ENCODE measurements around the gene LAG3. TPM values are rescaled to one million over a fixed set of nuclear protein-coding genes. Genes with fewer than 3 reads are reported as not detected.

LAG3 gene
- total RNA-seq, 1 experiment from 2014 or later: 1.9 TPM

DNA sequence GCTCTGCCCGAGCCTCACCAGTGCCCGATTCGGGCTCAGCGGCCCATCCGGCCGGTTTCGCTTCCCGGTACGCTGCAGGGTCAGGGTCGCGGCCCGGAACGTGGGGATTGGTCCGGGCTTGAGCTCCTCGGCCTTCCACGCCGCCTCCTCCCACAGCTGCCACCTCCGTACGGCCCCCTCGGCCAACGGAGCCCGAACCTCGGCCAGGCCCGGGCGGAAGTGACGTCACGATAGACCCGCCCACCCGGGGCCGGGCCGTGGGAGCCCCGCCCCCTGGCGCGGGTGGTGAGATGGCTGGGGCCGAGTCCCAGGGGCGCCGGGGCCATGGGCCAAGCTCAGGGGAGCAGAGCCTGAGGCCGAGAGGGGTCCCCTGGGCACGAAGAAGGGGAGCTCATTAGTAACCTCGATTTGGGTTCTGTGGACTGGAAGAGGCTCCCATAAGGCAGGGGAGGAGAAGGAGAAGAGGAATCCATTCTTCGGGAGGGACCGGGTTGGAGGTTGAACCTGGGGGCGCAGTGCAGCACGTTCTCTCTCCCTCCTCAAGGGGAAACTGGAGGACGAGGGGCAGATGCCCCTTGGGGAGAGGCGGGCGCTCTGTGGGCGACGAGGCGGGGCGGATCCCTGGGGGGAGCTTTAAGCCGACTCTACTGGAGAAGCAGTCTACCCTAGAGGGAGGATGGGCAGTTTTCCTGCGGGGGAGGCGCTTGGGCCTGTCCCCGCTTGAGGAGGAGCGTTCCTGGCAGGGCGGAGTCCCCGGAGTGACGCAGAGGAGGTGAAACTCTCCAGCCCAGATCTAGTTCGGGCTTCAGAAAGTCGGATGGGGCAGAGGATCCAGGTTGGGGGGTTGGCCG, 19.2 kb upstream of the LAG3 start, which contains the start of gene MLF2:
Gene MLF2, minus strand, starts transcription at position 221 of the 851 bp plus-strand sequence. CDS start 807 bp downstream, outside the sequence.
- Histone ChIP-seq H3K4me3 (ENCODE audit: low read depth, low read length) (peak within 1 kb of the TSS; percentile 97), H3K4me1 (peaks cover 16% of the 10 kb centered on the region), H3K27me3 (replicated peaks; ENCODE audit: control insufficient read depth, insufficient read depth, low read length) (no peaks in the 10 kb centered on the region), H3K9me3 (no peaks in the 10 kb centered on the region), H3K36me3 (ENCODE audit: control insufficient read depth, insufficient read depth, low read length) (peaks cover 8% of the 10 kb centered on the region)
- H3K4me1 Mint-ChIP-seq (ENCODE audit: low read depth, unreplicated experiment): peaks cover 11% of the 10 kb centered on the region
- TF ChIP-seq, protein P1, sequence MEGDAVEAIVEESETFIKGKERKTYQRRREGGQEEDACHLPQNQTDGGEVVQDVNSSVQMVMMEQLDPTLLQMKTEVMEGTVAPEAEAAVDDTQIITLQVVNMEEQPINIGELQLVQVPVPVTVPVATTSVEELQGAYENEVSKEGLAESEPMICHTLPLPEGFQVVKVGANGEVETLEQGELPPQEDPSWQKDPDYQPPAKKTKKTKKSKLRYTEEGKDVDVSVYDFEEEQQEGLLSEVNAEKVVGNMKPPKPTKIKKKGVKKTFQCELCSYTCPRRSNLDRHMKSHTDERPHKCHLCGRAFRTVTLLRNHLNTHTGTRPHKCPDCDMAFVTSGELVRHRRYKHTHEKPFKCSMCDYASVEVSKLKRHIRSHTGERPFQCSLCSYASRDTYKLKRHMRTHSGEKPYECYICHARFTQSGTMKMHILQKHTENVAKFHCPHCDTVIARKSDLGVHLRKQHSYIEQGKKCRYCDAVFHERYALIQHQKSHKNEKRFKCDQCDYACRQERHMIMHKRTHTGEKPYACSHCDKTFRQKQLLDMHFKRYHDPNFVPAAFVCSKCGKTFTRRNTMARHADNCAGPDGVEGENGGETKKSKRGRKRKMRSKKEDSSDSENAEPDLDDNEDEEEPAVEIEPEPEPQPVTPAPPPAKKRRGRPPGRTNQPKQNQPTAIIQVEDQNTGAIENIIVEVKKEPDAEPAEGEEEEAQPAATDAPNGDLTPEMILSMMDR (IDR thresholded peaks at IDR 0.05; ENCODE audit: insufficient read depth in 1 of 2, low read depth in 1 of 2, low read length in 1 of 2, severe bottlenecking in 1 of 2, unreplicated experiment in 1 of 2): peak; percentile 99
- intact Hi-C loops (cut with micrococcal nuclease; ENCODE audit: unreplicated experiment): loop anchor here (1.0 to 2.0 kb wide), 7 partner anchors 13 to 99 kb away; partner anchors contain the start of genes COPS7A, PTMS and USP5
- POLR2A ChIA-PET: interaction anchor here (0.5 to 3.1 kb wide), 23 partner anchors 9 to 1010 kb away, joined by 3 to 60 read pairs (median 5); partner anchors contain the start of genes C12orf57, CDCA3, COPS7A and GAPDH
- peak within 1 kb of the TSS; percentile 90 for H3K4me3 Mint-ChIP-seq (ENCODE audit: unreplicated experiment)
- CTCF ChIA-PET: interaction anchor here (0.5 to 4.5 kb wide), 40 partner anchors 9 to 183 kb away, joined by 3 to 135 read pairs (median 5); partner anchors contain the start of genes CD4, CDCA3, COPS7A and GPR162
- no peaks in the 10 kb centered on the region for H3K27me3 Mint-ChIP-seq (ENCODE audit: insufficient read depth, unreplicated experiment)
- peak within 1 kb of the TSS; percentile 94 for H3K27ac Mint-ChIP-seq (ENCODE audit: unreplicated experiment)
- BruUV-seq (replicated peaks): TSS peak; percentile 81
- H3K36me3 Mint-ChIP-seq (ENCODE audit: insufficient read depth, unreplicated experiment): peaks cover 54% of the 10 kb centered on the region
- DNase-seq: peak; percentile 99 to 100
- H3K9me3 Mint-ChIP-seq (ENCODE audit: unreplicated experiment): no peaks in the 10 kb centered on the region

GRCh38 chr12:6753772-6754356, 18.5 kb upstream of the LAG3 start:
- Mint-ChIP-seq H3K9me3 (ENCODE audit: unreplicated experiment) (no peaks in the 10 kb centered on the region), H3K27me3 (ENCODE audit: insufficient read depth, unreplicated experiment) (no peaks in the 10 kb centered on the region), H3K4me1 (ENCODE audit: low read depth, unreplicated experiment) (peaks cover 17% of the 10 kb centered on the region), H3K36me3 (ENCODE audit: insufficient read depth, unreplicated experiment) (peaks cover 47% of the 10 kb centered on the region), H3K4me3 (ENCODE audit: unreplicated experiment) (peak overlapping the region; percentile 90), H3K27ac (ENCODE audit: unreplicated experiment) (peak overlapping the region; percentile 94)
- no TSS peak for BruUV-seq (replicated peaks)
- Histone ChIP-seq H3K36me3 (ENCODE audit: control insufficient read depth, insufficient read depth, low read length) (peaks cover 8% of the 10 kb centered on the region), H3K9me3 (no peaks in the 10 kb centered on the region), H3K4me3 (ENCODE audit: low read depth, low read length) (no peak overlapping the region), H3K27me3 (replicated peaks; ENCODE audit: control insufficient read depth, insufficient read depth, low read length) (no peaks in the 10 kb centered on the region), H3K4me1 (peaks cover 16% of the 10 kb centered on the region)
- TF ChIP-seq, protein P1 (IDR thresholded peaks at IDR 0.05; ENCODE audit: insufficient read depth in 1 of 2, low read depth in 1 of 2, low read length in 1 of 2, severe bottlenecking in 1 of 2, unreplicated experiment in 1 of 2): no peak
- intact Hi-C loops (cut with micrococcal nuclease; ENCODE audit: unreplicated experiment): loop anchor here (1.0 to 2.0 kb wide), 7 partner anchors 12 to 98 kb away; partner anchors contain the start of genes COPS7A, PTMS and USP5
- CTCF ChIA-PET: interaction anchor here (0.5 to 4.5 kb wide), 31 partner anchors 10 to 362 kb away, joined by 3 to 135 read pairs (median 6); partner anchors contain the start of genes CD4, CDCA3, COPS7A and LAG3
- DNase-seq: no peak
- POLR2A ChIA-PET: interaction anchor here (0.5 to 3.1 kb wide), 14 partner anchors 8 to 186 kb away, joined by 3 to 60 read pairs (median 5); partner anchors contain the start of genes CDCA3, COPS7A, GNB3 and NOP2

DNA sequence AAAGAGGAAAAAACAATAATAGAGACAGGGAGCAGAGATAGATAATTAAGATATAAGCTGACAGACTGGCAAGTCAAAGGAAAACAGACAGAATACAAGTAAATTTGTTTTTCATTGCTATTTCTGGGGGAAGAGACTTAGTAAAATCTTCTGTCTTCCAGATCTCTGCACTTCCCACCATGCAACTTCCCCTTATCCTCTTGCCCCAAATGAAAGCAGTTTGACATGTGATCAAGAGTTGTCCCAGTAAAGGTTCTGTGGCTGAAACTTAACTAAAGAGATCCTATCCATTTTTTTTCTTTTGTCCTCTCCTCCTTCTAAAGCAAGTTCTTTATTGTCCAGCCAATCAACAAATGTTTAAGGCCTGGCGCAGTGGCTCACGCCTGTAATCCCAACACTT, 17.9 kb upstream of the LAG3 start:
- peaks cover 16% of the 10 kb centered on the region for H3K4me1 ChIP-seq
- H3K27me3 ChIP-seq (replicated peaks; ENCODE audit: control insufficient read depth, insufficient read depth, low read length): no peaks in the 10 kb centered on the region
- H3K27me3 Mint-ChIP-seq (ENCODE audit: insufficient read depth, unreplicated experiment): no peaks in the 10 kb centered on the region
- ChIA-PET CTCF (interaction anchor here (0.5 to 4.5 kb wide), 21 partner anchors 9 to 363 kb away, joined by 3 to 135 read pairs (median 9); partner anchors contain the start of genes CDCA3, COPS7A, PTMS and SPSB2), POLR2A (interaction anchor here (0.9 to 3.1 kb wide), 7 partner anchors 12 to 183 kb away, joined by 3 to 60 read pairs (median 20); partner anchors contain the start of genes CDCA3, COPS7A, PTMS and USP5)
- H3K4me1 Mint-ChIP-seq (ENCODE audit: low read depth, unreplicated experiment): peaks cover 18% of the 10 kb centered on the region
- peaks cover 8% of the 10 kb centered on the region for H3K36me3 ChIP-seq (ENCODE audit: control insufficient read depth, insufficient read depth, low read length)
- intact Hi-C loops (cut with micrococcal nuclease; ENCODE audit: unreplicated experiment): no loop called here
- H3K36me3 Mint-ChIP-seq (ENCODE audit: insufficient read depth, unreplicated experiment): peaks cover 41% of the 10 kb centered on the region
- BruUV-seq (replicated peaks): no TSS peak
- no peaks in the 10 kb centered on the region for H3K9me3 ChIP-seq
- H3K4me3 Mint-ChIP-seq (ENCODE audit: unreplicated experiment): no peak overlapping the region
- TF ChIP-seq, protein P1 (IDR thresholded peaks at IDR 0.05; ENCODE audit: insufficient read depth in 1 of 2, low read depth in 1 of 2, low read length in 1 of 2, severe bottlenecking in 1 of 2, unreplicated experiment in 1 of 2): no peak
- H3K4me3 ChIP-seq (ENCODE audit: low read depth, low read length): no peak overlapping the region
- peak overlapping the region; percentile 94 for H3K27ac Mint-ChIP-seq (ENCODE audit: unreplicated experiment)
- no peaks in the 10 kb centered on the region for H3K9me3 Mint-ChIP-seq (ENCODE audit: unreplicated experiment)
- no peak for DNase-seq
